ENCODE measurements around the gene CFD.

DNA sequence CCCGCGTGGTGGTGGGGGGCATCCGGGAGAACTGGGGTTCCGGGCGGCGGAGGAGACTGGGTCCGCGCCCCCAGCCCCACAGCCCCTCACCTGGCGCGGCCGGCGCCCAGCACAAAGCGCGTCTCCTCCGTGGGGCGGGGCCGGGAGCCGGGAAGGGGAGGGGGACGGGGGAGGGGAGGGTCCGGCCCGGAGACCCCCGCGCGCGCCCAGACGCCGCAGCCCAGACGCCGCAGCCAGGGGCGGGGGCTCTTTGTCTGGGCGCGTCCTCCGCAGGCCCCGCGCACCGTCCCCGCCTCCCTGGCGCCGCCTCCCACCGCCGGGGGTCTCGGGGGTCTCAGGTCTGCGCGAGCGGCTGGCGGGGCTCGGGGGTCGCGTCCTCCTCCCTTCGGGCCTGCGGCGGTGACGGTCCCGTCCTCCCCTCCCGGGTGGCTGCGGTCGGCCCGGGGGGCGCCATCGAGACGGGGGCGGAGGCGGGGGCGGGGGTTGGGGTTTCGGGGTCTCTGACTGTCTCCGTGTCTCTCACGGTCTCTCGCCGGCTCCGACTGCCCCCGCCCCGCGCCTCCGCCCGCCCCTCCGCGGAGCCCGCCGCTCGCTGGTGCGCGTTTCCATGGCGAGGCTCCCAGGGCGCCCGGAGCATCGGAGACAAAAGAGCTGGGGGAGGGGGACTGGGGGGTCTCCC is 37.5 kb upstream of the CFD start, which contains the start of gene PLPPR3:
- TF ChIP-seq, protein P1, sequence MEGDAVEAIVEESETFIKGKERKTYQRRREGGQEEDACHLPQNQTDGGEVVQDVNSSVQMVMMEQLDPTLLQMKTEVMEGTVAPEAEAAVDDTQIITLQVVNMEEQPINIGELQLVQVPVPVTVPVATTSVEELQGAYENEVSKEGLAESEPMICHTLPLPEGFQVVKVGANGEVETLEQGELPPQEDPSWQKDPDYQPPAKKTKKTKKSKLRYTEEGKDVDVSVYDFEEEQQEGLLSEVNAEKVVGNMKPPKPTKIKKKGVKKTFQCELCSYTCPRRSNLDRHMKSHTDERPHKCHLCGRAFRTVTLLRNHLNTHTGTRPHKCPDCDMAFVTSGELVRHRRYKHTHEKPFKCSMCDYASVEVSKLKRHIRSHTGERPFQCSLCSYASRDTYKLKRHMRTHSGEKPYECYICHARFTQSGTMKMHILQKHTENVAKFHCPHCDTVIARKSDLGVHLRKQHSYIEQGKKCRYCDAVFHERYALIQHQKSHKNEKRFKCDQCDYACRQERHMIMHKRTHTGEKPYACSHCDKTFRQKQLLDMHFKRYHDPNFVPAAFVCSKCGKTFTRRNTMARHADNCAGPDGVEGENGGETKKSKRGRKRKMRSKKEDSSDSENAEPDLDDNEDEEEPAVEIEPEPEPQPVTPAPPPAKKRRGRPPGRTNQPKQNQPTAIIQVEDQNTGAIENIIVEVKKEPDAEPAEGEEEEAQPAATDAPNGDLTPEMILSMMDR (conservative IDR thresholded peaks at IDR 0.05; ENCODE audit: low read length), result no peak
- TF ChIP-seq EZH2phosphoT487 (IDR thresholded peaks at IDR 0.05; ENCODE audit: borderline replicate concordance), result no peak
